Neuronal stem cell (in vitro differentiated cells): ENCODE results near the gene NR4A1.

Source experiments
- DNase-seq: peaks from one replicate; pipeline ENCODE4 v3.0.0-alpha.2; 2013; ENCODE audit warnings: low spot score
- H2AFZ ChIP-seq: one replicate; pipeline ENCODE4 v1.6.1; 2013; ENCODE audit warnings: mild to moderate bottlenecking, low read length, inconsistent platforms
- H2AK5ac ChIP-seq: 2 replicates; pipeline ENCODE4 v1.6.1; 2013; ENCODE audit warnings: low read depth, mild to moderate bottlenecking, inconsistent platforms, low read length, moderate library complexity, mixed read lengths
- H2BK120ac ChIP-seq: 2 replicates; pipeline ENCODE4 v1.6.1; 2013; ENCODE audit warnings: low read depth, mild to moderate bottlenecking, inconsistent platforms, low read length, moderate library complexity, mixed read lengths
- H2BK12ac ChIP-seq: one replicate; pipeline ENCODE4 v1.6.1; 2013; ENCODE audit warnings: low read length, inconsistent platforms
- H2BK15ac ChIP-seq: 2 replicates; pipeline ENCODE4 v1.6.1; 2013; ENCODE audit warnings: mild to moderate bottlenecking, low read length, inconsistent platforms, mixed read lengths
- H2BK5ac ChIP-seq: one replicate; pipeline ENCODE4 v1.6.1; 2013; ENCODE audit warnings: inconsistent platforms, mild to moderate bottlenecking, low read length, moderate library complexity
- H3K14ac ChIP-seq: one replicate; pipeline ENCODE4 v1.6.1; 2013; ENCODE audit warnings: low read length, inconsistent platforms
- H3K18ac ChIP-seq: 2 replicates; pipeline ENCODE4 v1.6.1; 2013; ENCODE audit warnings: low read length, inconsistent platforms
- H3K23ac ChIP-seq: 2 replicates; pipeline ENCODE4 v1.6.1; 2013; ENCODE audit warnings: low read depth, mild to moderate bottlenecking, mixed read lengths, low read length, inconsistent platforms; ENCODE audit not compliant: poor library complexity
- H3K27ac ChIP-seq: replicated peaks from 3 replicates; pipeline ENCODE4 v1.5.1; 2013; ENCODE audit warnings: low read length, inconsistent platforms
- H3K27me3 ChIP-seq, 3 experiments: 2 replicates each; pipeline ENCODE4 v1.6.1; 2013; ENCODE audit warnings: low read length in 3 of 3, mild to moderate bottlenecking in 2 of 3, inconsistent platforms in 1 of 3, low read depth in 1 of 3, mixed read lengths in 1 of 3, moderate library complexity in 1 of 3; ENCODE audit not compliant: control insufficient read depth in 3 of 3, insufficient read depth in 3 of 3
- H3K36me3 ChIP-seq, 2 donors: replicated peaks in 1 of 2; 2 replicates each; pipeline ENCODE4 v1.6.1; 2013; ENCODE audit warnings: low read length in 2 of 2; ENCODE audit not compliant: control insufficient read depth in 2 of 2, insufficient read depth in 2 of 2
- H3K4ac ChIP-seq: 2 replicates; pipeline ENCODE4 v1.6.1; 2013; ENCODE audit warnings: inconsistent platforms, mild to moderate bottlenecking, low read length, moderate library complexity
- H3K4me1 ChIP-seq, 2 donors: 1 replicate in 1 of 2; 2 replicates in 1 of 2; pipeline ENCODE4 v1.6.1; 2013; ENCODE audit warnings: low read length in 2 of 2, low read depth in 1 of 2; ENCODE audit not compliant: control insufficient read depth in 2 of 2, insufficient read depth in 1 of 2
- H3K4me2 ChIP-seq: one replicate; pipeline ENCODE4 v1.6.1; 2013; ENCODE audit warnings: mild to moderate bottlenecking, low read length, inconsistent platforms; ENCODE audit not compliant: insufficient read depth, poor library complexity, severe bottlenecking
- H3K4me3 ChIP-seq, 2 donors: 2 replicates each; pipeline ENCODE4 v1.5.1; 2013; ENCODE audit warnings: low read length in 2 of 2, mild to moderate bottlenecking in 2 of 2, inconsistent platforms in 1 of 2, moderate library complexity in 1 of 2
- H3K79me1 ChIP-seq: one replicate; pipeline ENCODE4 v1.6.1; 2013; ENCODE audit warnings: low read depth, mild to moderate bottlenecking, inconsistent platforms, low read length, moderate library complexity
- H3K9ac ChIP-seq: one replicate; pipeline ENCODE4 v1.6.1; 2013; ENCODE audit warnings: mild to moderate bottlenecking, low read depth, low read length, inconsistent platforms; ENCODE audit not compliant: poor library complexity
- H3K9me3 ChIP-seq, 2 donors: replicated peaks in 1 of 2; 2 replicates each; pipeline versions ENCODE3 to v1.6.1; 2013; ENCODE audit warnings: low read length in 2 of 2, mild to moderate bottlenecking in 2 of 2, inconsistent platforms in 1 of 2, low read depth in 1 of 2, mixed read lengths in 1 of 2, moderate library complexity in 1 of 2; ENCODE audit not compliant: control insufficient read depth in 2 of 2, insufficient read depth in 1 of 2
- H4K8ac ChIP-seq: one replicate; pipeline ENCODE4 v1.6.1; 2013; ENCODE audit warnings: low read depth, mild to moderate bottlenecking, inconsistent platforms, low read length, moderate library complexity
- H4K91ac ChIP-seq: one replicate; pipeline ENCODE4 v1.6.1; 2013; ENCODE audit warnings: low read length, low read depth, mild to moderate bottlenecking, inconsistent platforms; ENCODE audit not compliant: poor library complexity
- WGBS, 2 donors: extraction: QIAGEN DNeasy Blood & Tissue Kit; methylation state at CpG; one replicate each; pipeline ENCODE4 v1.1.7; 2013; ENCODE audit warnings: missing lambda C conversion rate in 2 of 2, mixed read lengths in 1 of 2; ENCODE audit not compliant: insufficient read length in 2 of 2, insufficient replicate concordance in 1 of 2; ENCODE audit errors: extremely low coverage in 2 of 2; 5-methylcytosine and 5-hydroxymethylcytosine counted together

NR4A1 gene

GRCh38 chr12:52049688-52050087, 1.6 kb upstream of the NR4A1 start:
- Histone ChIP-seq H3K27me3 (peaks cover 0 to 15% (median 0%) of the 10 kb centered on the region in 3 experiments), H3K36me3 (peaks cover 4 to 20% of the 10 kb centered on the region in 2 donors), H3K9ac (no peak overlapping the region), H3K79me1 (no peaks in the 10 kb centered on the region), H2AFZ (no peak overlapping the region), H2BK5ac (no peak overlapping the region), H3K4me1 (peaks cover 8 to 17% of the 10 kb centered on the region in 2 donors), H3K4me3 (no peak overlapping the region), H3K18ac (no peak overlapping the region), H3K9me3 (no peaks in the 10 kb centered on the region), H3K4ac (no peak overlapping the region), H2BK12ac (no peak overlapping the region), H2BK120ac (no peak overlapping the region), H4K91ac (no peak overlapping the region), H3K23ac (peak overlapping the region; percentile 2), H4K8ac (no peak overlapping the region), H3K4me2 (no peak overlapping the region), H3K14ac (no peak overlapping the region), H3K27ac (no peak overlapping the region), H2AK5ac (no peak overlapping the region), H2BK15ac (no peak overlapping the region)
- no CpG with 5 or more reads among the region's 5 CpGs for WGBS, 2 donors
- no peak for DNase-seq

GRCh38 chr12:52050116-52050757, 1.0 kb upstream of the NR4A1 start:
- no CpG with 5 or more reads among the region's 16 CpGs for WGBS, 2 donors
- peak overlapping the region; percentile 38 to 87 for H3K4me3 ChIP-seq
- H3K4ac ChIP-seq = peak overlapping the region; percentile 71
- H3K4me1 ChIP-seq = peaks cover 8 to 17% of the 10 kb centered on the region in 2 donors
- peak overlapping the region; percentile 99 for H3K18ac ChIP-seq
- H3K27ac ChIP-seq = no peak overlapping the region
- H2BK12ac ChIP-seq = peak overlapping the region; percentile 99
- H3K27me3 ChIP-seq = peaks cover 0 to 15% (median 0%) of the 10 kb centered on the region in 3 experiments
- peak overlapping the region; percentile 40 for H2BK5ac ChIP-seq
- no peak overlapping the region for H4K8ac ChIP-seq
- H2AK5ac ChIP-seq = peak overlapping the region; percentile 54
- peak overlapping the region; percentile 92 for H3K9ac ChIP-seq
- H2BK120ac ChIP-seq = peak overlapping the region; percentile 82
- no peaks in the 10 kb centered on the region for H3K9me3 ChIP-seq
- peak overlapping the region; percentile 100 for H3K4me2 ChIP-seq
- peak overlapping the region; percentile 76 for H3K23ac ChIP-seq
- no peak for DNase-seq
- no peaks in the 10 kb centered on the region for H3K79me1 ChIP-seq
- peak overlapping the region; percentile 91 for H3K14ac ChIP-seq
- H2AFZ ChIP-seq = peak overlapping the region; percentile 87
- peaks cover 8 to 22% of the 10 kb centered on the region in 2 donors for H3K36me3 ChIP-seq
- peak overlapping the region; percentile 50 for H4K91ac ChIP-seq
- H2BK15ac ChIP-seq = peak overlapping the region; percentile 72

- no peak overlapping the region for H2BK5ac ChIP-seq
- H2BK15ac ChIP-seq = no peak overlapping the region
- H3K18ac ChIP-seq = peak overlapping the region; percentile 45
- DNase-seq = no peak
- H3K4me1 ChIP-seq = peaks cover 8 to 17% of the 10 kb centered on the region in 2 donors
- no peak overlapping the region for H3K4ac ChIP-seq
- H3K79me1 ChIP-seq = peaks cover 3% of the 10 kb centered on the region
- no peak overlapping the region for H3K9ac ChIP-seq
- H3K9me3 ChIP-seq = no peaks in the 10 kb centered on the region
- H4K91ac ChIP-seq = no peak overlapping the region
- peak overlapping the region; percentile 7 for H2BK12ac ChIP-seq
- H3K4me2 ChIP-seq = peak overlapping the region; percentile 87
- H3K4me3 ChIP-seq = peak overlapping the region in 1 of 2 donors; percentile 84
- H3K27ac ChIP-seq = no peak overlapping the region
- no peak overlapping the region for H2AFZ ChIP-seq
- peak overlapping the region; percentile 12 for H2AK5ac ChIP-seq
- peaks cover 0 to 15% (median 0%) of the 10 kb centered on the region in 3 experiments for H3K27me3 ChIP-seq
- H3K36me3 ChIP-seq = peaks cover 20 to 33% of the 10 kb centered on the region in 2 donors
- no peak overlapping the region for H3K23ac ChIP-seq
- H3K14ac ChIP-seq = no peak overlapping the region
- no CpG with 5 or more reads among the region's 7 CpGs for WGBS, 2 donors
- H2BK120ac ChIP-seq = peak overlapping the region; percentile 27
- no peak overlapping the region for H4K8ac ChIP-seq
Observed at GRCh38 chr12:52052468-52053186, 1.4 kb downstream of the NR4A1 start.
